GM12892 (cell line): ENCODE measurements around the gene NVL.

ENCODE experiments used
- DNase-seq: peaks from one replicate; pipeline ENCODE4 v3.0.0; 2011; ENCODE audit not compliant: insufficient read length
- FAIRE-seq: peaks from 2 replicates; lab custom pipeline; 2011; peaks lifted over from hg19 to GRCh38; lab: Jason Lieb, UNC
- POLR2A ChIP-seq: IDR thresholded peaks from 2 replicates; pipeline ENCODE4 v1.6.1; 2011; ENCODE audit warnings: low read depth, low read length, control low read depth
- POLR2AphosphoS5 ChIP-seq: IDR thresholded peaks from 2 replicates; pipeline ENCODE4 v1.6.1; 2011; ENCODE audit warnings: low read depth, low read length, control low read depth
- TAF1 ChIP-seq: IDR thresholded peaks from 2 replicates; pipeline ENCODE4 v1.6.1; 2011; ENCODE audit warnings: low read depth, mild to moderate bottlenecking, control low read depth, low read length, borderline replicate concordance

NVL gene

GRCh38 chr1:224180783-224181452 is 149.1 kb downstream of the NVL start:
- FAIRE-seq (no peak), DNase-seq (no peak)
- TF ChIP-seq POLR2AphosphoS5 (no peak), TAF1 (no peak), POLR2A (no peak)

GRCh38 chr1:224178894-224179293 is 151.1 kb downstream of the NVL start:
- no peak for TF ChIP-seq TAF1
- no peak for TF ChIP-seq POLR2AphosphoS5
- no peak for TF ChIP-seq POLR2A
- DNase-seq (no peak), FAIRE-seq (no peak)

GRCh38 chr1:224177356-224177999 is 152.5 kb downstream of the NVL start:
- FAIRE-seq (no peak), DNase-seq (no peak)
- TF ChIP-seq TAF1 = no peak
